Osteoblast (primary cell): ENCODE measurements around the gene TIAM2. TPM values are rescaled to one million over a fixed set of nuclear protein-coding genes. Genes with fewer than 3 reads are reported as not detected.
A peak's percentile ranks its signal among the peaks of the same experiment; 100 is the strongest.

ENCODE experiments used
- DNase-seq: peaks from one replicate; pipeline ENCODE4 v3.0.0; 2011; ENCODE audit warnings: low spot score, mixed read lengths; ENCODE audit not compliant: insufficient read length; ENCODE audit errors: missing footprints
- H2AFZ ChIP-seq: 2 replicates; pipeline ENCODE4 v1.6.0; 2011; ENCODE audit warnings: mild to moderate bottlenecking, low read length
- H3K27ac ChIP-seq: 2 replicates; pipeline ENCODE4 v1.5.1; 2011; ENCODE audit warnings: mild to moderate bottlenecking, low read depth, low read length, moderate library complexity
- H3K27me3 ChIP-seq: 2 replicates; pipeline ENCODE4 v1.6.0; 2012; ENCODE audit warnings: mild to moderate bottlenecking, control low read depth, inconsistent platforms, low read length, moderate library complexity; ENCODE audit not compliant: insufficient read depth
- H3K36me3 ChIP-seq: 2 replicates; pipeline ENCODE4 v1.5.1; 2011; ENCODE audit warnings: mild to moderate bottlenecking, low read length, control low read depth, moderate library complexity; ENCODE audit not compliant: insufficient read depth
- H3K4me1 ChIP-seq: 2 replicates; pipeline ENCODE4 v1.5.1; 2011; ENCODE audit warnings: mild to moderate bottlenecking, low read length, control low read depth, moderate library complexity; ENCODE audit not compliant: insufficient read depth
- H3K4me2 ChIP-seq: 2 replicates; pipeline ENCODE4 v1.6.0; 2011; ENCODE audit warnings: mild to moderate bottlenecking, low read length; ENCODE audit not compliant: insufficient read depth
- H3K4me3 ChIP-seq: fragments of 200-600 bp; sonication (generic); 3 replicates; pipeline ENCODE4 v1.5.1; 2012; ENCODE audit warnings: mild to moderate bottlenecking, low read length, inconsistent platforms; ENCODE audit not compliant: insufficient read depth
- H3K79me2 ChIP-seq: 2 replicates; pipeline ENCODE4 v1.6.0; 2012; ENCODE audit warnings: mild to moderate bottlenecking, low read length, control low read depth, inconsistent platforms; ENCODE audit not compliant: insufficient read depth
- H3K9me3 ChIP-seq: 2 replicates; pipeline ENCODE4 v1.5.1; 2011; ENCODE audit warnings: low read depth, low read length, control low read depth
- H4K20me1 ChIP-seq: 2 replicates; pipeline ENCODE4 v1.6.0; 2012; ENCODE audit warnings: mild to moderate bottlenecking, low read length, control low read depth; ENCODE audit not compliant: insufficient read depth
- total RNA-seq: library from RNA; depleted of rRNA; stranded (reverse); fragments of >200 nt; gene quantifications from 2 replicates; pipeline ENCODE4 v1.2.3, GENCODE V29; 2012
- TF ChIP-seq, protein P1 (sequence below): IDR thresholded peaks from 2 replicates; pipeline ENCODE4 v1.5.1; 2011; ENCODE audit warnings: mild to moderate bottlenecking, low read depth, low read length, moderate library complexity; ENCODE audit errors: extremely low read depth

Gene TIAM2
- total RNA-seq, 1 donor = 31.8 TPM

DNA sequence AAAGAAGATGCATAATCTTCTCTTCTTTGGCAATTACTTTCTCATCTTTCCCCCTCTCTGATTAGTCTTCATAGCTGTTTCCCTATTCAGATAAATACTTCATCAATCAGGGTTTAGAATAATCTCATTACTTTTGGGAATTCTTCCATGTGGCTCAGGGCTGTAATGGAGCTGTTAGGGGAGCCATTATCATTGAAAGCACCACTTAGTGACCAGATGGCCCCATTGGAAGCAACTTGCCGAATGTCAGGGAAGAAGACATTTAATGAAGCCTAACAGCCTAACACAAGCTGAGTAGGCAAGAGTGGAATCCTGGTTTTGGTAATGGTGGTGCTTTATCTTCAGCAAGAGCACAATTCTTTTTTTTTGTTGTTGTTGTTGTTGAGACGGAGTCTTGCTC, 45.0 kb downstream of the TIAM2 start:
- H3K4me3 ChIP-seq = no peak overlapping the region
- no peak overlapping the region for H3K4me2 ChIP-seq
- H4K20me1 ChIP-seq = no peaks in the 10 kb centered on the region
- H3K79me2 ChIP-seq = no peaks in the 10 kb centered on the region
- H3K4me1 ChIP-seq = peaks cover 7% of the 10 kb centered on the region
- TF ChIP-seq, protein P1, sequence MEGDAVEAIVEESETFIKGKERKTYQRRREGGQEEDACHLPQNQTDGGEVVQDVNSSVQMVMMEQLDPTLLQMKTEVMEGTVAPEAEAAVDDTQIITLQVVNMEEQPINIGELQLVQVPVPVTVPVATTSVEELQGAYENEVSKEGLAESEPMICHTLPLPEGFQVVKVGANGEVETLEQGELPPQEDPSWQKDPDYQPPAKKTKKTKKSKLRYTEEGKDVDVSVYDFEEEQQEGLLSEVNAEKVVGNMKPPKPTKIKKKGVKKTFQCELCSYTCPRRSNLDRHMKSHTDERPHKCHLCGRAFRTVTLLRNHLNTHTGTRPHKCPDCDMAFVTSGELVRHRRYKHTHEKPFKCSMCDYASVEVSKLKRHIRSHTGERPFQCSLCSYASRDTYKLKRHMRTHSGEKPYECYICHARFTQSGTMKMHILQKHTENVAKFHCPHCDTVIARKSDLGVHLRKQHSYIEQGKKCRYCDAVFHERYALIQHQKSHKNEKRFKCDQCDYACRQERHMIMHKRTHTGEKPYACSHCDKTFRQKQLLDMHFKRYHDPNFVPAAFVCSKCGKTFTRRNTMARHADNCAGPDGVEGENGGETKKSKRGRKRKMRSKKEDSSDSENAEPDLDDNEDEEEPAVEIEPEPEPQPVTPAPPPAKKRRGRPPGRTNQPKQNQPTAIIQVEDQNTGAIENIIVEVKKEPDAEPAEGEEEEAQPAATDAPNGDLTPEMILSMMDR = no peak
- no peak overlapping the region for H3K27ac ChIP-seq
- H3K27me3 ChIP-seq = no peaks in the 10 kb centered on the region
- no peak overlapping the region for H2AFZ ChIP-seq
- no peaks in the 10 kb centered on the region for H3K36me3 ChIP-seq
- H3K9me3 ChIP-seq = no peaks in the 10 kb centered on the region
- no peak for DNase-seq

DNA sequence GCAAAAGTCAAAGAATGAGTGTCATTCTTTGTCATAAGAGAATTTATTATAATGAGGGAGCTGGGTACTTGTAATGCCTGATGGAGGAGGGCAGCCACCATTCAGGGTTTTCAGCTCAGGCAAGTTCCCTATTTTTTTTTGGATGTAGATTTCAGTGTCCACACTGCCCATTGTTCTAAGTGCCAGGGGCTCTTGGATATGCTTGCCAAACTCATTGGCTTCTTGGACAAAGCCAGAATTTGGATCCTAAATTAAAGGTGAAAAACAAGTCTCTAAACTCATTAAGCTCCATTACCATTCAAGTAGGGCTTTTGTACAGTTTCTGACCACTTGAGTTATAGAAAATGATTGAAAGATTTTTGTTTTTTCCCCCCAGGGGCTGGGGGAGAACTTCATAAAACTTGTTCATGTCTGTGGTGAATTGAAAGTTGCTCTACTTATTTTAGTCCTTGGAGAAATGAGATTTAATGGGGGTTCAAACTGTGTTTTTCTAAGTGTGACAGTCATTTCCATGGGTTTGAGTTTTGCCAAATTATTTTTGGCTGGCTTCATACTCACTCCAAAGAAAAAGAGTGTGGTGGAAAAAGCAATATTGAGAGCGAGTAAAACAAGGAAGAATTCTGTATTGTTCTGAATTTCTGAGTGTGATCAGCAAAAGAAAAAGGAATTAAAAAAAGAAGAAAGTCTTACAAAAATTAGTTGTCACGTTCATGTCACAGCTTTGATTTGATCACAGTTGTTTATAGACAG, 46.0 kb downstream of the TIAM2 start:
- H3K79me2 ChIP-seq = no peaks in the 10 kb centered on the region
- H3K4me1 ChIP-seq = peaks cover 7% of the 10 kb centered on the region
- H3K4me3 ChIP-seq = peak overlapping the region; percentile 47
- no peak for DNase-seq
- H3K27ac ChIP-seq = no peak overlapping the region
- H3K4me2 ChIP-seq = peak overlapping the region; percentile 69
- H3K9me3 ChIP-seq = no peaks in the 10 kb centered on the region
- no peaks in the 10 kb centered on the region for H3K27me3 ChIP-seq
- no peaks in the 10 kb centered on the region for H4K20me1 ChIP-seq
- peak overlapping the region; percentile 36 for H2AFZ ChIP-seq
- no peaks in the 10 kb centered on the region for H3K36me3 ChIP-seq
- TF ChIP-seq, protein P1 = no peak

DNA sequence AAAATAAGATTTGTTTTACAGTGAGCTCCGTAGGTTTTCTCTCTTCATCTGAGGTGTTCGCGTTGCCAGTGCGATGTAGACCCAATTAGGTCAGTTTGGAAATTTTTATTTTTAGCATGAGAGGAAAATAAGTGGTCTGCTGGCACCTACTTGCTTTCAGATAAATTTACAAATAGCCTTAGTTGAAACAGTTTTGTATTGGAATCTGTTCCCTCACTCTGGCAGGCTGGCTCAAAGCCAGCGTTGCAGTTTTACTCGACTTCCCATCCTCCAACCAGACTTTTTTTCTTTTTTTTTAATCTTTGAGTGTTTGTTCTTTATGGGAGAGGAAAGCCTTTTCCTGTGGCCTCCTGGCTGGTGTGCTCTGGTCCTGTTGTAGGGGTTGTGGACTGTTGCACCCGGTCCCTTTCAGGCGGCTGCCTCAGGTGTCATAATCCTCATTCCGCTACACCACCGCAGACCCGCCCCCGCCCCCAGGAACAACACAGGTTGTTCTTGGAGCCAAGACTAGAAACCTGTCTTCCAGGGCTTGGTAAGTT, 46.7 kb downstream of the TIAM2 start:
- H3K4me2 ChIP-seq = peak overlapping the region; percentile 69
- no peak for DNase-seq

DNA sequence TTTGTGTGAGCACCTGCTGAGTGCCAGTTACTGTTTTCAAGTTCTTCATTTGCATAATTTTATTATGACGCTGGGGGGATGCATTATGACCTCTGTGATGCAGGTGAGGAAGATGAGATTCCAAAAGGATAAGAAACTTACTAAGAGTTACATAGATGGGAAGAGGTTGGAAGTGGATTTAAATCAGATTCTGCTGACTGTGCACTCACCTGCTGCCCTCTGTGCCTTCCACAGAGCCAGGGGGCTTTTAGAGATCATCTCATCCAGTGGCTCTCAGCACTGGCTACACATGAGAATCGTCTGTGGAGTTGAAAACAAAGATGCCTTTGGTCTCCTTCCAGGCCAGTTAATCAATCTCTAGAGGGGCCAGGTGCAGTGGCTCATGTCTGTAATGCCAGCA, 47.9 kb downstream of the TIAM2 start:
- Histone ChIP-seq H3K79me2 (no peaks in the 10 kb centered on the region), H3K27ac (no peak overlapping the region), H3K4me2 (no peak overlapping the region), H3K9me3 (no peaks in the 10 kb centered on the region), H3K36me3 (no peaks in the 10 kb centered on the region), H4K20me1 (no peaks in the 10 kb centered on the region), H3K4me3 (no peak overlapping the region), H2AFZ (no peak overlapping the region), H3K27me3 (no peaks in the 10 kb centered on the region), H3K4me1 (peaks cover 7% of the 10 kb centered on the region)
- DNase-seq = no peak
- TF ChIP-seq, protein P1 = no peak

More for the DNA sequence above, 46.7 kb downstream of the TIAM2 start:
- H3K4me1 ChIP-seq = peaks cover 7% of the 10 kb centered on the region
- H2AFZ ChIP-seq = peak overlapping the region; percentile 36
- no peaks in the 10 kb centered on the region for H3K36me3 ChIP-seq
- no peaks in the 10 kb centered on the region for H3K9me3 ChIP-seq
- no peak overlapping the region for H3K27ac ChIP-seq
- no peaks in the 10 kb centered on the region for H3K27me3 ChIP-seq
- peak overlapping the region; percentile 47 for H3K4me3 ChIP-seq
- no peaks in the 10 kb centered on the region for H4K20me1 ChIP-seq
- H3K79me2 ChIP-seq = no peaks in the 10 kb centered on the region
- TF ChIP-seq, protein P1 = no peak
